Activated CD4-positive, alpha-beta memory T cell treated with anti-CD3 and anti-CD28 coated beads for 36 hours (primary cell): ENCODE data around the gene KRT80. TPM values are rescaled to one million over a fixed set of nuclear protein-coding genes. Genes with fewer than 3 reads are reported as not detected.

Source experiments
- CTCF ChIA-PET: fragments of 350-600 bp; sonication (Branson Sonifier 250); formaldehyde crosslinking; loops from one replicate; lab custom pipeline; 2021; ENCODE audit warnings: antibody characterized with exemption, inconsistent platforms; lab: Charles Lee
- POLR2A ChIA-PET: fragments of 350-600 bp; sonication (Branson Sonifier 250); formaldehyde crosslinking; loops from one replicate; lab custom pipeline; 2021; ENCODE audit warnings: antibody characterized with exemption; lab: Charles Lee
- DNase-seq: peaks from one replicate; pipeline ENCODE4 v3.0.0-alpha.2; 2020
- H3K27ac Mint-ChIP-seq: one replicate; pipeline ENCODE4 v1.8.0; 2021; ENCODE audit warnings: mixed read lengths
- H3K27me3 Mint-ChIP-seq: one replicate; pipeline ENCODE4 v1.8.0; 2021; ENCODE audit warnings: mixed read lengths
- H3K36me3 Mint-ChIP-seq: one replicate; pipeline ENCODE4 v1.8.0; 2021; ENCODE audit warnings: mixed read lengths
- H3K4me1 Mint-ChIP-seq: one replicate; pipeline ENCODE4 v1.8.0; 2021; ENCODE audit warnings: low read depth, mixed read lengths
- H3K4me3 Mint-ChIP-seq: one replicate; pipeline ENCODE4 v1.8.0; 2021; ENCODE audit warnings: mild to moderate bottlenecking, mixed read lengths
- H3K9me3 Mint-ChIP-seq: one replicate; pipeline ENCODE4 v1.8.0; 2021; ENCODE audit warnings: mixed read lengths
- intact Hi-C: fragments of 100-400 bp; cut with micrococcal nuclease; formaldehyde crosslinking; loops from one replicate; pipeline ENCODE4 v1.15.1; 2023
- total RNA-seq, 2 experiments: library from RNA; stranded (reverse); gene quantifications; one replicate each; pipeline ENCODE4 v1.2.3, GENCODE V29; 2021

The KRT80 gene
- total RNA-seq, 2 experiments from 2014 or later = not detected

DNA sequence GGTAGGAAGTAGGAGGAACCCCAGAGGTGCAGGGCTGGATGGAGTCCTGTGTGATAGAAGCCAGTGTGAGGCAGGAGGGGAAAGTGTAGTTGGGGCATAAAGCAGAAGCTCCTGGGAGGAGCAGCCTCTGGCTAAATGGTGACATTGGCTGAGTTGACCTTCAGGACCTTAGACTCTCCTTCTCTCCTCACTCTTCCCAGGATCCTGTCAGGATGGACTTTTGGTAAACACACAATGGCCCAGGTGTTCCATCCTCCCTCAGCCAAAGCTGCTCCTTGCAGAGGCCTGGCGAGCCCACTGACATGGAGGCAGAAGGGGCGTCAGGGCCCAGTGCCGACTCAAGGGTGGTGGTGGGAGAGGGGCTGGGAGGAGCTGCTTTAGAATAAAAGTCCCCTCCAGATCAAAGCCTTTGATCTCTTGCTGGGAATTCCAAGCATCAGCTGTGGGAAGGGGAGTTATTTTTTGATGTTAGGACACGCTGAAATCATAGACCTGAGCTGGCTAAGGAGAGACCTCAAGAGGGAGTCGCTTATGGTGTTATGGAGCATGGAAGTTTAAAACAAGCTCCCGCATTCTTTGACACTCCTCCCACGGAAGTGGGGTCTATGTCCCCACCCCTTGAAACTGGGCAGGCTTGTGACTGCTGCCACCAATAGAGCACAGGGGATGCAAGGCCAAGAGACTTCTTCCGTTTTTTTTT is 68.2 kb downstream of the KRT80 start:
- H3K27me3 Mint-ChIP-seq = peaks cover 5% of the 10 kb centered on the region
- H3K4me3 Mint-ChIP-seq = no peak overlapping the region
- POLR2A ChIA-PET = interaction anchor here (0.6 kb wide), 2 partner anchors 123 to 230 kb away, joined by 3 read pairs; no protein-coding TSS in a partner anchor
- CTCF ChIA-PET = interaction anchor here (0.6 to 6.0 kb wide), 11 partner anchors 13 to 203 kb away, joined by 3 to 110 read pairs (median 4); no protein-coding TSS in a partner anchor
- intact Hi-C loops = loop anchor here (5.0 kb wide), 1 partner anchor 41 kb away; no protein-coding TSS in a partner anchor
- no peaks in the 10 kb centered on the region for H3K36me3 Mint-ChIP-seq
- peaks cover 8% of the 10 kb centered on the region for H3K4me1 Mint-ChIP-seq
- no peak for DNase-seq
- H3K27ac Mint-ChIP-seq = no peak overlapping the region
- no peaks in the 10 kb centered on the region for H3K9me3 Mint-ChIP-seq

DNA sequence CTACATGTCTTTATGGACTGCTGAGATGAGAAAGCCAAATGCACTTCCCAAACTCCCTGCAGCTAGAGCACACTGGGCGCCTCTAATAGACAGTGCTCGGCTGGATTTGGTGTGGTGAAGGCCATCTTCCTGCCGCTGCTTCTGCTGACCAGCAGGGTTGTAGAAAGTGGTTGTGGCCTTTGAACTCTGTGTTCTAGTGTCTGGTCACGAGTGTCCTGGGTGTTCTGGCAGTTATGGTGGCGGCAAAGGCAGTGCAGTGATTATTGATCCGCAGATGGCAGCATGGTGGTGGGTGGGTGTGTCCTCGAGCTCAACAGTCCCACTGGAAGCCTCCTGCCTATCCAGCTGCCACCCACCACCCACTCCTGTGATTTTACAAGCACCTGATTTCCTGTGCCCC is 68.9 kb downstream of the KRT80 start:
- Mint-ChIP-seq H3K4me1 (peaks cover 10% of the 10 kb centered on the region), H3K36me3 (no peaks in the 10 kb centered on the region), H3K9me3 (no peaks in the 10 kb centered on the region), H3K4me3 (no peak overlapping the region), H3K27me3 (peaks cover 5% of the 10 kb centered on the region), H3K27ac (no peak overlapping the region)
- DNase-seq = no peak
- intact Hi-C loops = loop anchor here (1.0 to 5.0 kb wide), 2 partner anchors 41 to 98 kb away; no protein-coding TSS in a partner anchor
- CTCF ChIA-PET = interaction anchor here (0.6 to 6.0 kb wide), 12 partner anchors 8 to 204 kb away, joined by 3 to 110 read pairs (median 5); no protein-coding TSS in a partner anchor
- POLR2A ChIA-PET = no interaction called here

DNA sequence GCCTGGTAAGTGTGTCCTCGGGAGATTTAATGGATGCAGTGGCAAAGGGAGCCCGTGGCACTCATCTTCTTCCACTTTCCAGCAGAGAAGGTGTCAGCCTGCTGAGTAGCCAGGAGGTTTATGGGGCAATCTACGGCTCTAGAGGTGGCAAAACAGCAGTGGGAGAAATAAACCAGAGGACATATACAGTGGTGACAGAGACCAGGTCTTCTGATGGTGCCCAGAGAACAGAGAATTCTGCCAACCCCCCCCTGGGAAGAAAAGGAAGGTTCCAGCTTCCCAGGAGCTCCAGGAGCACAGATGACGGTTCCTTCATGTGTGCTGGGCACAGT is 69.3 kb downstream of the KRT80 start:
- Mint-ChIP-seq H3K4me3 (no peak overlapping the region), H3K9me3 (no peaks in the 10 kb centered on the region), H3K27me3 (peaks cover 5% of the 10 kb centered on the region), H3K36me3 (no peaks in the 10 kb centered on the region), H3K27ac (no peak overlapping the region), H3K4me1 (peaks cover 10% of the 10 kb centered on the region)
- ChIA-PET CTCF (interaction anchor here (0.7 to 6.0 kb wide), 8 partner anchors 8 to 119 kb away, joined by 3 to 110 read pairs (median 5); no protein-coding TSS in a partner anchor), POLR2A (no interaction called here)
- intact Hi-C loops = loop anchor here (1.0 to 5.0 kb wide), 2 partner anchors 40 to 97 kb away; no protein-coding TSS in a partner anchor
- no peak for DNase-seq

DNA sequence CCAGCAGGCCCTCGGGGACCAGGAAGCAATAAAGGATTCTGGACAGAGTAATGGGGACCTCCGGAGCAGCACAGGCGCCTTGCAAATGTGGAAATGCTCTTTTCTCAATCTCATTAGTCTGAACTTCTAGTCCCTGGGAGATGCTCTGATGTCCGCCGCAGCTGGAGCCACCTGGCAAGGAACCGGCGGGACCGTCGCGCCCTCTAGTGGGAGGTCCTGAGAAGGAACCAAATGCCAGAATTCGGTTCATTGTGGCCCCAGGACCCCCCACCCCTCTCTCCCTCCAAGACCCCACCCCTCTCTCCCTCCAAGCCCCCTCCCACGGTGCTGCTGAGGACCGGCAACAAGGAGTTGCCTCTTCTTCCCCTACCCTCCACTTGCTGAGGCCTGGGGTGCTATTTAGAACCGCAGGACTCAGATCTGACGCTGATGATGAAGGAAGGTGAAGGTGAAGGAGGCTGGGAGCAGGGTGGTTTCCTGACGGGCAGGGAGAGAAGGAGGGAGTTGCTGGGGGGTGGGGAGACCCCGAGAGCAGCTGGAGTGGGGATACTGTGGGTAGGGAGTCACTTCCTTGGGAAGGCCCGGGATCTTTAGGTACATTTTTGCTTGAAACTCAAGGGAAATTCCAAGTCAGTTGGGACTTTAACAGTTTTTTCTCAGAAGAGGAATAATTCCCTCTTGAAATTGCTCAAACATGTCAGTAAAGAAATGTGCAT is 69.8 kb downstream of the KRT80 start:
- H3K27me3 Mint-ChIP-seq = peaks cover 4% of the 10 kb centered on the region
- no peak overlapping the region for H3K4me3 Mint-ChIP-seq
- peak; percentile 77 for DNase-seq
- intact Hi-C loops = loop anchor here (1.0 to 5.0 kb wide), 2 partner anchors 40 to 97 kb away; no protein-coding TSS in a partner anchor
- CTCF ChIA-PET = interaction anchor here (0.7 to 6.0 kb wide), 23 partner anchors 10 to 133 kb away, joined by 3 to 110 read pairs (median 4); partner anchors contain the start of gene TAMALIN
- no peak overlapping the region for H3K27ac Mint-ChIP-seq
- H3K36me3 Mint-ChIP-seq = no peaks in the 10 kb centered on the region
- H3K9me3 Mint-ChIP-seq = no peaks in the 10 kb centered on the region
- peaks cover 12% of the 10 kb centered on the region for H3K4me1 Mint-ChIP-seq
- POLR2A ChIA-PET = no interaction called here

DNA sequence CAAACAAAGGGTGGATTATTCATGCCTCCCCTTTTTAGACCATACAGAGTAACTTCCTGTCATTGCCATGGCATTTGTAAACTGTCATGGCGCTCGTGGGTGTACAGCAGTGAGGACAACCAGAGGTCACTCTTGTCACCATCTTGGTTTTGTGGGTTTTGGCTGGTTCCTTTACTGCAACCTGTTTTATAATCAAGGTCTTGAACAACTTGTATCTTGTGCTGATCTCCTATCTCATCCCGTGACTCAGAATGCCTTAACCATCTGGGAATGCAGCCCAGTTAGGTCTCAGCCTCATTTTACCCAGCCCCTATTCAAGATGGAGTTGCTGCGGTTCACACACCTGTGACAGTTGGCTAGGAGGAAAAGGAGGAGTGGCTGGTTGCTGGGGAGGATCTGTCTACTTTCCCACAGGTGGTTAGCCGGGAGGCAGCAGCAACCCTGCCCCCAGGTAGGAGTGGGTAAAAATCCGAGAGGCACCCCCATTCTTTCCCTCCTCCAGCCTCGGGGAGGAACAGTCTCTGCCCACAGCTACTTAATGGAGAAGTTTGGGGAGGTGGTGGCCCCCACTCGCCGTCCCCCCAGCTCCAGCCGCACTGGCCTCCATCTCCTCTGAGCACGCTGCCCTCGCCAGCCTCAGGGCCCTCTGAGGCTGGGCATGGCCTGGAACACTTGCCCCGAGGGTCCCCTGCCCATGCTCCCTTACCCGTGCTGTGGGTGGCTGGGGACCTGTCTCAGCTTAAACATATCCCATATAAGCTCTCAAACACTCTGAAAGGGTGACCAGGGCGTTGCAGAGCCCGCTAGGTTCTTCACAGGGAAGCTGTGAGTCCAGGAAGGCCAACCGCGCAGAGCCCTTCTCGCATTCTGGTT is 70.6 kb downstream of the KRT80 start:
- Mint-ChIP-seq H3K36me3 (no peaks in the 10 kb centered on the region), H3K4me3 (no peak overlapping the region), H3K9me3 (no peaks in the 10 kb centered on the region), H3K27me3 (peaks cover 3% of the 10 kb centered on the region), H3K4me1 (peaks cover 20% of the 10 kb centered on the region), H3K27ac (no peak overlapping the region)
- ChIA-PET POLR2A (no interaction called here), CTCF (interaction anchor here (0.7 to 6.0 kb wide), 24 partner anchors 12 to 235 kb away, joined by 3 to 110 read pairs (median 4); partner anchors contain the start of gene TAMALIN)
- intact Hi-C loops = loop anchor here (5.0 kb wide), 1 partner anchor 39 kb away; no protein-coding TSS in a partner anchor
- DNase-seq = no peak

DNA sequence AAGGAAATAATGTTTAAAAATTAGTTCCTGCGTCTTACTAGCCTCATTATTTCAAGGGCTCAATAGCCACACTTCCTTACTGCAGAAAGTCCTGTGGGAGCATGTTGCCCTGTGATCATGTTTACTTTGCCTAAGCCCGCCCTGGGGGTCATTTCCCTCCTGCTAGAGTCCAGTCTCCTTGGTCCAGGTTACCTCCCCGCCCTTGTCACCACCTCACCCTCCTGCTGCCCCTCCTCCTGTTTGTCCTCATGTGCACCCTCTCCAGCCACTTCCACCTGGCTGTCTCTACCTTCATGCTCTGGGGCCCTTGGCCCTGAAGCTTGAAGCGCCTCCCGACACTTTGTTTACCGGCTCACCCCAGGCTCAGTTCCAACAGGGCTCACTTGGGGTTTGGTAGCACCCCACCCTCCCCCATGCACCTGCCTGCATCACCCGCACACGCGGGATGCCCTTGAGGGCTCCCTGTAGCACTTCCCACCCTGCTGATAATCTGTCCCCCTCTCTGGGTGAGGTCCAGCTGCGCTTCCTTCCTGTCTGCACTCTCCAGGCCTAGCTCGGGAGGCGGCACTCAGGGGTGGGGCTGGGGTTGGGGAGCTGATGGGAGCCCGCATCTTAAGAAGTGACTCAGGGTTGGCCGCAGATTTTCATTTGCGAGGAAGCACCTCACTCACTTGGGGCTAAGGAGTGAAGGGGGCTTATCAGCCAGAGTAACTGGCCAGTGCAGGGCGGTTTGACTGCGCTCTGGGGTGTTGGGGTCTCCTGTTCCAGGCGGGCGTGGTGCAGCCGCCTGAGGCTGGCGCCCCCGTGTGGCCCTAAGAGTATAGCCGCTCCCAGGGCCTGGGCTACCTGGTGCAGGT is 72.2 kb downstream of the KRT80 start:
- no peaks in the 10 kb centered on the region for H3K36me3 Mint-ChIP-seq
- H3K27ac Mint-ChIP-seq = no peak overlapping the region
- no peak overlapping the region for H3K4me3 Mint-ChIP-seq
- peak; percentile 54 for DNase-seq
- intact Hi-C loops = loop anchor here (5.0 kb wide), 2 partner anchors 37 to 52 kb away; partner anchors contain the start of gene ATG101
- peaks cover 25% of the 10 kb centered on the region for H3K4me1 Mint-ChIP-seq
- ChIA-PET POLR2A (no interaction called here), CTCF (interaction anchor here (0.8 to 5.1 kb wide), 15 partner anchors 19 to 233 kb away, joined by 3 to 114 read pairs (median 3); no protein-coding TSS in a partner anchor)
- H3K27me3 Mint-ChIP-seq = peaks cover 2% of the 10 kb centered on the region
- H3K9me3 Mint-ChIP-seq = no peaks in the 10 kb centered on the region

Other genes with a start within 250 kb of the KRT80 start
- gene ACVR1B, start 240.3 kb downstream of the KRT80 start, total RNA-seq = 1 to 10 TPM; 8.0 to 8.3 TPM
- 10 to 100 TPM; 15.1 to 18.7 TPM for gene TAMALIN, start 185.1 kb downstream of the KRT80 start, total RNA-seq
- 10 to 100 TPM; 64.2 to 68.2 TPM for gene NR4A1, start 140.6 kb downstream of the KRT80 start, total RNA-seq
- 10 to 100 TPM; 35.7 to 38.0 TPM for gene ATG101, start 122.0 kb downstream of the KRT80 start, total RNA-seq
- not detected for gene SMIM41, start 112.3 kb downstream of the KRT80 start, total RNA-seq
- gene KRT7, start 41.2 kb upstream of the KRT80 start, total RNA-seq = 1 to 10 TPM; 3.5 to 3.7 TPM
- under 1 TPM; 0.10 to 0.12 TPM for gene KRT86, start 82.6 kb upstream of the KRT80 start, total RNA-seq
- gene KRT81, start 99.5 kb upstream of the KRT80 start, total RNA-seq = not detected
- not detected for gene KRT83, start 129.4 kb upstream of the KRT80 start, total RNA-seq
- gene KRT85, start 175.5 kb upstream of the KRT80 start, total RNA-seq = not detected
- not detected for gene KRT84, start 193.6 kb upstream of the KRT80 start, total RNA-seq
- gene KRT82, start 214.3 kb upstream of the KRT80 start, total RNA-seq = not detected
- not detected for gene KRT75, start 242.4 kb upstream of the KRT80 start, total RNA-seq